OCI-LY1 (cell line): ENCODE measurements around the gene OR5M8.

ENCODE experiments used
- H2AFZ ChIP-seq: fragments of 200-600 bp; sonication (generic), shearing (Covaris generic); 2 replicates; pipeline ENCODE4 v1.6.0; 2014; ENCODE audit warnings: antibody characterized with exemption, mild to moderate bottlenecking, low read length
- H3F3A ChIP-seq: fragments of 200-600 bp; sonication (generic), shearing (Covaris generic); 2 replicates; pipeline ENCODE4 v1.6.0; 2014; ENCODE audit warnings: mild to moderate bottlenecking, antibody characterized with exemption, low read length, moderate library complexity; ENCODE audit not compliant: insufficient read depth
- H3K27ac ChIP-seq: fragments of 200-600 bp; sonication (generic); 2 replicates; pipeline ENCODE4 v1.5.1; 2014; ENCODE audit warnings: low read length, mixed run types, mild to moderate bottlenecking, low read depth; ENCODE audit not compliant: poor library complexity, severe bottlenecking
- H3K27me3 ChIP-seq: fragments of 200-600 bp; sonication (generic); 2 replicates; pipeline ENCODE4 v1.6.0; 2014; ENCODE audit warnings: antibody characterized with exemption, mild to moderate bottlenecking, low read length, moderate library complexity; ENCODE audit not compliant: insufficient read depth
- H3K36me3 ChIP-seq: fragments of 200-600 bp; sonication (generic); 2 replicates; pipeline ENCODE4 v1.6.1; 2014; ENCODE audit warnings: mild to moderate bottlenecking, antibody characterized with exemption, low read length, moderate library complexity, mixed read lengths; ENCODE audit not compliant: insufficient read depth
- H3K4me1 ChIP-seq: fragments of 200-600 bp; sonication (generic); 2 replicates; pipeline ENCODE4 v1.5.1; 2014; ENCODE audit warnings: mild to moderate bottlenecking, low read length, moderate library complexity; ENCODE audit not compliant: insufficient read depth, severe bottlenecking
- H3K4me2 ChIP-seq: fragments of 200-600 bp; sonication (generic), shearing (Covaris generic); 2 replicates; pipeline ENCODE4 v1.6.1; 2014; ENCODE audit warnings: low read length
- H3K4me3 ChIP-seq: fragments of 200-600 bp; sonication (generic); 2 replicates; pipeline ENCODE4 v1.5.1; 2014; ENCODE audit warnings: low read length, low read depth, mild to moderate bottlenecking, mixed read lengths; ENCODE audit not compliant: poor library complexity, severe bottlenecking
- H3K79me2 ChIP-seq: fragments of 200-600 bp; shearing (Covaris generic); 2 replicates; pipeline ENCODE4 v1.6.1; 2016; ENCODE audit warnings: mixed run types, low read length, mixed read lengths; ENCODE audit not compliant: insufficient read depth
- H3K9ac ChIP-seq: fragments of 200-600 bp; sonication (generic), shearing (Covaris generic); 2 replicates; pipeline ENCODE4 v1.6.1; 2014; ENCODE audit warnings: mild to moderate bottlenecking, low read length, mixed read lengths
- H3K9me2 ChIP-seq: fragments of 200-600 bp; sonication (generic), shearing (Covaris generic); 2 replicates; pipeline ENCODE4 v1.6.1; 2014; ENCODE audit warnings: low read depth, mild to moderate bottlenecking, low read length, mixed read lengths
- H3K9me3 ChIP-seq: fragments of 200-600 bp; shearing (Covaris generic); 2 replicates; pipeline ENCODE4 v1.6.1; 2014; ENCODE audit warnings: low read length, mixed read lengths
- H4K20me1 ChIP-seq: fragments of 200-600 bp; sonication (generic), shearing (Covaris generic); 2 replicates; pipeline ENCODE4 v1.6.0; 2016; ENCODE audit warnings: mild to moderate bottlenecking, low read length; ENCODE audit not compliant: insufficient read depth
- EZH2 ChIP-seq: fragments of 200-600 bp; sonication (generic), shearing (Covaris generic); IDR thresholded peaks from 2 replicates; pipeline ENCODE4 v1.8.0; 2017; ENCODE audit warnings: borderline replicate concordance, mixed run types, mild to moderate bottlenecking, antibody characterized with exemption, low read length, moderate library complexity, mixed read lengths
- TF ChIP-seq, protein P1 (sequence below): fragments of 200-600 bp; sonication (generic), shearing (Covaris generic); IDR thresholded peaks from 2 replicates; pipeline ENCODE4 v1.5.1; 2017; ENCODE audit warnings: mild to moderate bottlenecking, antibody characterized with exemption, low read length, moderate library complexity, mixed read lengths

Gene OR5M8

DNA sequence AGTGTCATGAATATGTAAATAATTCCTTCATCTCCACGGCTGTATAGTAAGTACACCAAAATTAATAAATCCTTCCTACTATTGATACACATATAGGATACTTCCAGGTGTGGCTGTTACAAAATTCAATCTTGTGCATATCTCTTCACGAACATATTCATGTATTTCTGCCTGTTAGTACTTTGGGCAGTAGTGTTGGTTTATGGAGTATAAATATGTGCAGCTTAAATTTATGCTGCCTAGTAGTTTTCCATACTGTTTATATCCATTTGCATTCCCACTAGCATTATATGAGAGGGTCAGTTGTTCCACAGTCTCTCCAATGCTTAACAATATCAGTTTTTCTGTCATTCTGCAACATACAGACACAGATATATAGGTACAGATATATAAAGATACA is 3.9 kb upstream of the OR5M8 start:
- Histone ChIP-seq H3K27me3 (no peaks in the 10 kb centered on the region), H3K9me2 (no peaks in the 10 kb centered on the region), H3K9ac (no peak overlapping the region), H3K36me3 (no peaks in the 10 kb centered on the region), H3K4me3 (no peak overlapping the region), H3K9me3 (no peaks in the 10 kb centered on the region), H3K27ac (no peak overlapping the region), H3K4me2 (no peak overlapping the region), H2AFZ (no peak overlapping the region), H4K20me1 (no peaks in the 10 kb centered on the region), H3F3A (no peaks in the 10 kb centered on the region), H3K4me1 (no peaks in the 10 kb centered on the region), H3K79me2 (no peaks in the 10 kb centered on the region)
- TF ChIP-seq, protein P1, sequence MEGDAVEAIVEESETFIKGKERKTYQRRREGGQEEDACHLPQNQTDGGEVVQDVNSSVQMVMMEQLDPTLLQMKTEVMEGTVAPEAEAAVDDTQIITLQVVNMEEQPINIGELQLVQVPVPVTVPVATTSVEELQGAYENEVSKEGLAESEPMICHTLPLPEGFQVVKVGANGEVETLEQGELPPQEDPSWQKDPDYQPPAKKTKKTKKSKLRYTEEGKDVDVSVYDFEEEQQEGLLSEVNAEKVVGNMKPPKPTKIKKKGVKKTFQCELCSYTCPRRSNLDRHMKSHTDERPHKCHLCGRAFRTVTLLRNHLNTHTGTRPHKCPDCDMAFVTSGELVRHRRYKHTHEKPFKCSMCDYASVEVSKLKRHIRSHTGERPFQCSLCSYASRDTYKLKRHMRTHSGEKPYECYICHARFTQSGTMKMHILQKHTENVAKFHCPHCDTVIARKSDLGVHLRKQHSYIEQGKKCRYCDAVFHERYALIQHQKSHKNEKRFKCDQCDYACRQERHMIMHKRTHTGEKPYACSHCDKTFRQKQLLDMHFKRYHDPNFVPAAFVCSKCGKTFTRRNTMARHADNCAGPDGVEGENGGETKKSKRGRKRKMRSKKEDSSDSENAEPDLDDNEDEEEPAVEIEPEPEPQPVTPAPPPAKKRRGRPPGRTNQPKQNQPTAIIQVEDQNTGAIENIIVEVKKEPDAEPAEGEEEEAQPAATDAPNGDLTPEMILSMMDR = no peak
- TF ChIP-seq EZH2 = no peak

DNA sequence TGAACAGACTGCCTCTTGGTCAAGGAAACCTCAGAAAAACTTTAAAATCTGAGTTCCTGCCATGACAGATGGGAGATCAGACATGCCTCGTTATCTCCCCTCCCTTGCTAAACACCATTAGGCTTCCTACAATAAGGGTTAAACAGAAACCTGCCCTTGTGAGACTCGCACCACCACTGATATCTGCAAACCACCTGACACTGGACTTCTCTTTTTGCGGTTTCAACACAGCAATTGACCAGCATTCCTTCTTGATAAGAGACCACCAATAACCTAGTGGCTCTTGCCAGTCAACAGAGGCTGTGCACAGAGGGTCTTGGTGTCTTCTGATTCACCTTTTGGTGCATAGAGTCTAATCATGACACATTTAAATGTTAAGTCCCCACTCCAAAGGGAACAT is 4.4 kb downstream of the OR5M8 start:
- TF ChIP-seq, protein P1 = no peak
- TF ChIP-seq EZH2 = no peak
- no peak overlapping the region for H3K9ac ChIP-seq
- no peaks in the 10 kb centered on the region for H3K36me3 ChIP-seq
- no peaks in the 10 kb centered on the region for H3F3A ChIP-seq
- no peak overlapping the region for H3K4me3 ChIP-seq
- no peaks in the 10 kb centered on the region for H4K20me1 ChIP-seq
- H3K27me3 ChIP-seq = no peaks in the 10 kb centered on the region
- no peak overlapping the region for H3K27ac ChIP-seq
- no peaks in the 10 kb centered on the region for H3K4me1 ChIP-seq
- H3K9me3 ChIP-seq = no peaks in the 10 kb centered on the region
- no peaks in the 10 kb centered on the region for H3K9me2 ChIP-seq
- no peaks in the 10 kb centered on the region for H3K79me2 ChIP-seq
- no peak overlapping the region for H3K4me2 ChIP-seq
- H2AFZ ChIP-seq = no peak overlapping the region

DNA sequence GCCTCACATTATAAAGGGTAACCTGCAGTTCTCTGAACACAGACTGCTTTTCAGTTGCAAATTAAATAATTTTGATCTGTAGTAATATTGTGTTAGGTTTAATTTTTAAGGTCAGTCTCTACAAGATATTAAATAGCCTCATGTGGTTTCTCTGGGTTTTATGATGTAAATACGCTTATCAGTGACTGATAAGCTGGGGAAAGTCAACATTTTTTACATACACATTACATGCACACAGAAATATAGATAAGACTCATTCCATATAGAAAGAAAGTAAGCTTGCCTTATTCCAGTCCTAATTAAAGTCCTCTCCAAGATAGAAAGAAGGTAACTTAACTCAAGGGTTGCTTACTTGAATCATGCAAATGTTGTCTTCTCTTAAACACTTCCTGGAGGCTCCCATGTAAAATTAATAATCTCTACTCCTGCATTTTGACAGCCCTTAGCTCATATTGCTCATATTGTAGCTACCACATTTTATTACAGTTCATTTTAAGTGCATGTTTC is 16.4 kb downstream of the OR5M8 start:
- TF ChIP-seq, protein P1 = no peak
- no peak for TF ChIP-seq EZH2
- Histone ChIP-seq H3K4me1 (no peaks in the 10 kb centered on the region), H3K36me3 (no peaks in the 10 kb centered on the region), H3K27me3 (no peaks in the 10 kb centered on the region), H4K20me1 (no peaks in the 10 kb centered on the region), H3K79me2 (no peaks in the 10 kb centered on the region), H3K9me2 (no peaks in the 10 kb centered on the region), H3K9ac (no peak overlapping the region), H2AFZ (no peak overlapping the region), H3K4me2 (no peak overlapping the region), H3K4me3 (no peak overlapping the region), H3F3A (no peaks in the 10 kb centered on the region), H3K27ac (no peak overlapping the region), H3K9me3 (no peaks in the 10 kb centered on the region)
